Naive B cell (primary cell): ENCODE results near the gene ANKMY1. TPM values are rescaled to one million over a fixed set of nuclear protein-coding genes. Genes with fewer than 3 reads are reported as not detected.
"Not testable (repeated sequence)": the region's sequence is repeated elsewhere in the genome, so short reads cannot be mapped to it uniquely, and the experiment has no call there.

ENCODE experiments used
- ATAC-seq, 2 donors: fragments of 150-1000 bp; cut with Tn5 transposase; 2 replicates each; pipeline ENCODE4 v1.10.0; 2021; ENCODE audit warnings: low read depth in 2 of 2, mild to moderate bottlenecking in 2 of 2, moderate library complexity in 2 of 2
- DNase-seq: peaks from one replicate; pipeline ENCODE4 v3.0.0; 2022
- H3K27ac Mint-ChIP-seq, 6 donors: one replicate each; pipeline ENCODE4 v1.8.0; 2020 to 2022; ENCODE audit warnings: mild to moderate bottlenecking in 6 of 6, mixed read lengths in 6 of 6, moderate library complexity in 5 of 6, inconsistent platforms in 2 of 6
- H3K27me3 Mint-ChIP-seq, 3 donors: one replicate each; pipeline ENCODE4 v1.8.0; 2021 to 2022; ENCODE audit warnings: mixed read lengths in 3 of 3, mild to moderate bottlenecking in 1 of 3
- H3K36me3 Mint-ChIP-seq, 2 donors: one replicate each; pipeline ENCODE4 v1.8.0; 2020 to 2022; ENCODE audit warnings: mixed read lengths in 2 of 2, inconsistent platforms in 1 of 2, mild to moderate bottlenecking in 1 of 2
- H3K4me1 Mint-ChIP-seq, 3 donors: one replicate each; pipeline ENCODE4 v1.8.0; 2020 to 2022; ENCODE audit warnings: mixed read lengths in 3 of 3, inconsistent platforms in 1 of 3, mild to moderate bottlenecking in 1 of 3, moderate library complexity in 1 of 3
- H3K4me3 Mint-ChIP-seq, 8 donors: one replicate each; pipeline ENCODE4 v1.8.0; 2020 to 2022; ENCODE audit warnings: mild to moderate bottlenecking in 8 of 8, mixed read lengths in 8 of 8, moderate library complexity in 8 of 8, inconsistent platforms in 2 of 8
- H3K9me3 Mint-ChIP-seq, 7 donors: one replicate each; pipeline ENCODE4 v1.8.0; 2020 to 2022; ENCODE audit warnings: mixed read lengths in 7 of 7, mild to moderate bottlenecking in 5 of 7, inconsistent platforms in 2 of 7, moderate library complexity in 1 of 7
- polyA plus RNA-seq, 6 donors: library from polyadenylated mRNA; unstranded; fragments of 300-500 nt; fragmentation: Illumina TruSeq; gene quantifications; one replicate each; pipeline ENCODE4 v1.2.3, GENCODE V29; 2021; ENCODE audit warnings: low read depth in 6 of 6

The ANKMY1 gene
- polyA plus RNA-seq, 6 donors from 2014 or later, result 5.8 to 21.1 (median 8.9) TPM

DNA sequence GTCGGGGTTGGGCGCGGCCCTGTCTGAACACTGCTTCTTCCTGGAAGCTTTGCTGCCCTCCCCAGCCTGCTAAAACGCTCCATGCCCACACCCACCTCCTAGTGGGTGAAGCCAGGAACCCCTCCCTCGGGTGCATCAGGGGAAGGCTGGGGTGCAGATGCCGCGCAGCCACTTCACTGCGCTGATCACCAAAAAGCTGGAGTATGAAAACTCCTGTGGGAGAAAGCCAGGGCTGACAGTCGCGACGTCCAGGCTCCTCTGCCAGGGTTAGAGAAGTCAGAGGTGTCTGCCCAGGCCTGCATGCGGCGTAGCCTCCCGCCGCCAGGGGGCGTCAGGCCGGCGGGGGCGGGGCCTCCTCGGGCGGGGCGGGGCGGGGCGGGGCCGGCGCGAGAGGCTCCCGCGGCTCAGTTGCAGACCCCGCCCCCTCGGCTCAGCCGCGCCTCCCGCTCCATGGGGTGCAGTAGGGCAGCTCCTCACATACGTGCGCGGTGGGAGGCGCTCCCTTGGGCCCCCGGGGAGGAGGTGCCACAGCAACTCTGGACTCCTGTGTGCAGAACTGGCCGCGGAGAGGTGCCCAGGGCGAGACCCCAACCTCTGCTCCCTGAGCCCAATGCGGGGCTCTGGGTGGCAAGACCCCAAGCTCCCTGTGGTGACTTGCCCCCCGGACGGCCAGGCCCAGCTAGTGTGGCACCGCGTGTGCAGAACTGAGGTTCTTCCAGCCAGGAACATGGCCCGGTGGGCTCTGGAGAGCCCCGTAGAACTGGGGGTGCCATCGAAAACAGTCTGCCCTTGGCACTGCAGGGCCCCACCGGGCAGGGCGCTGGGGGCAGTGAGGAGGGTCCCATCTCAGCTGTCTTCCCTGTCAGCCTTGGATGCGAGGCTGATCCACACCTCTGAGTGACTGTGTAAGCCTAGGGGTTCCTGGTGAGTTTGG is 8.7 kb upstream of the ANKMY1 start:
- Mint-ChIP-seq H3K36me3 (no peaks in the 10 kb centered on the region), H3K27ac (peak overlapping the region; percentile 96 to 97 (median 96)), H3K27me3 (no peaks in the 10 kb centered on the region), H3K9me3 (no peaks in the 10 kb centered on the region), H3K4me1 (peaks cover 56 to 79% (median 68%) of the 10 kb centered on the region in 3 donors), H3K4me3 (peak overlapping the region; percentile 82 to 94 (median 91))
- ATAC-seq, result peak; percentile 54 to 64
- DNase-seq, result peak; percentile 85

DNA sequence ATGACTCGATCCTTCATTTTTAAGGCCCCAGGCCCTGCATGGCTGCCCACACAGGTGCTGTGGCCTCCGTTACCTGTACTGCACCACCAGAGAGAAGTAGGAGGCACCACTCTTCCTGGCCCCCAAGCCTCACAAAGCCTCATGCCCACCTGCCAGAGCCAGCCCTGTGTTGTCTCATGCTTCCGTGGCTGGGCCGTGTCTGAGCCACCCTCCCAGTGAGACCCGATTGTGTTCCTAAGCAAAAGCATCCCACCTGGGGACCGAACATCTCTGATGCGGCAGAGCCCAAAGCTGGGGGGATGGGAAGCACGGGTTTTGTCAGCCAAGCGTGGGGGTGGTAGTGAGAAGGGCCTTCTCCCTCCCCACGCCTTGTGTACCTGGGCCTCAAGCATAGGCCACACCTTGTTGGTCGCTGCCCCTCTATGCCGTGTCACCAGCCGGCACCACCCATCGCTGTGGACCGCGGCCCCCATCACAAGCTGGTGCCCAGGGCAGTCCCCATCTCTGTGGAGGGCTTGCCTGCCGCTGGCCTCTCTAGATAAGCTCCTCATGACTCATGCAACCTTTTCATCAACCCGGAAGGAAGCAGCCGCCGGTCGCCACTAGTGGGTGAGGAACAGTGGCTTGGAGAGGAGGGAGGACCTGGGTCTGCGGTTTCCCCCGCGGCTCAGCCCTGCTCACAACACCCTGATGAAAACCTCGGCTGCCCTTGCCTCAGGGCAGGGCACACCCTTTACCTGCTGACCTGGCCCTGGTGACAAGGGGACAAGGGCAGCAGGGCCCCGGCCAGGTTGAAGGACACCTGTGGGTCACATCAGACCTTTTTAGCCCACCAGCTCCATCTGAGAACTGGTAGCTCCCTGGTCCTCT is 7.8 kb upstream of the ANKMY1 start:
- H3K4me3 Mint-ChIP-seq, result peak overlapping the region; percentile 82 to 93 (median 91)
- DNase-seq (peak; percentile 78), ATAC-seq (peak; percentile 25 to 35)
- H3K36me3 Mint-ChIP-seq, result no peaks in the 10 kb centered on the region
- H3K27ac Mint-ChIP-seq, result peak overlapping the region; percentile 96 to 97 (median 96)
- peaks cover 52 to 75% (median 63%) of the 10 kb centered on the region in 3 donors for H3K4me1 Mint-ChIP-seq
- no peaks in the 10 kb centered on the region for H3K9me3 Mint-ChIP-seq
- H3K27me3 Mint-ChIP-seq, result no peaks in the 10 kb centered on the region

DNA sequence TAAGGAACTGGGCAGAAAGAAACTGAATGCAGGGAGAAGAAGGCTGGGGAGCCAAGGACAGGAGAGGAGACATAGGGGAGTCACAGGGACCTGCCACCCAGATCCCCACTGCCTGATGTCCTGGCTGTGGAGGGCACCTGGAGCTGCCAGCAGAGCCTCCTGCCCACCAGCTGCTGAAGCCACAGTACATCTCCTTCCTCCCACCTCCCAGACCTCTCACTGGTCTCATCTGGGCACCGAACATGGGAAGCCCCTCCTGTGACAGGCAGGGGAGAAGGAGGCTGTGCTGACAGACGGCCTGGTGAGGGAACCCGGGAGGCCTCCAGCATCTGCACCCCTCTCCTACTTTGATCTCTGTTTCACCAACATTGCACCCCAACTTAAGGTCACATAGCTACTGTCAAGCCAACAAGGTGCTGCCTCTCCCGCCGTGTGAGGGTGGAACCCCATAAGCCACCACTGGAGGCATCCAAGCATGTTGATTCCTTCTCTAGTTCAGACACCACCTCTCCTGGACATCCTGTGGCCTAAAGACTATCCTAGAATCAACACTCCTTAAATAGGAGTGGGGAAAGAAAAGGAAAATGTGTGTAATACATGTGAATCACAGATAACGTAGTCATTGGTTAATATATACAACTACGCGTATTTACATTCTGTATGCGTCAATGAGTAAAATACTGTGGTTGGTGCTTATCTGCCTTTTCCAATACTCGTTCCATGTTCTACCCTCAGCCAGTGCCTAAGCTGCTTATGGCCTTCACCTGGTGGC is 7.0 kb upstream of the ANKMY1 start:
- H3K27me3 Mint-ChIP-seq, result no peaks in the 10 kb centered on the region
- no peaks in the 10 kb centered on the region for H3K36me3 Mint-ChIP-seq
- DNase-seq (no peak), ATAC-seq (no peak)
- no peaks in the 10 kb centered on the region for H3K9me3 Mint-ChIP-seq
- peak overlapping the region; percentile 77 to 93 (median 89) for H3K4me3 Mint-ChIP-seq
- H3K4me1 Mint-ChIP-seq, result peaks cover 50 to 70% (median 57%) of the 10 kb centered on the region in 3 donors
- peak overlapping the region in 5 of 6 donors; percentile 92 to 97 (median 96) for H3K27ac Mint-ChIP-seq

DNA sequence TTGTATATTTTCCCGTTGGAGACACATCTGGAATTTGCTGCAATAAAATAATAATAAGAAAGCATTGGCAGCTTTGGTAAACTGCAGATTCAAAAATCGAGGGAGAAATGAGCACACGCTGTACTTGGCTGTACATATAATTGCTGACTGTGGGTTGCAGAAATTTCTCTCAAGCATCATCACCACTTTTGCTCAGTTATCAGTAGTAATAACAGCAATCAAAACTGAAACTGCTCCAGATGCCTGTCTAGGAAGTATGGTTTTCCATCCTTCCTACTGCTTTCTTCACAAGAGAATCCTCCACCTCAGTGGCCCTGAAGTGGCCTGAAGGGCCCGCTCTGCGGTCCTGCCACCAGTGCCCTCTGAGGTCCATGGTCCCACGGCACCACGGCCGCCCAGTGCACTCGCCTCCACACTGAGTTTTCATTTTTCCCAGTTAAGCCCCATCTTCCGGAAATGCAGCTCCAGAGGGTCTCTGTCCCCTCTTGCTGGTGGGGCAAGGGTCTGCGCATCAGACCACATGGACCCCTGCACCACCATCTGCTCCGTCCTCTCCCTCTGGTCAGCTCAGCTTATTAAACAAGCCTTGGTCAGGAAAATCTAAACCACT is 6.3 kb upstream of the ANKMY1 start:
- Mint-ChIP-seq H3K4me3 (peak overlapping the region in 6 of 8 donors; percentile 33 to 93 (median 74)), H3K9me3 (no peaks in the 10 kb centered on the region), H3K27ac (peak overlapping the region in 2 of 6 donors; percentile 57 to 96), H3K4me1 (peaks cover 49 to 71% (median 57%) of the 10 kb centered on the region in 3 donors), H3K27me3 (no peaks in the 10 kb centered on the region), H3K36me3 (no peaks in the 10 kb centered on the region)
- ATAC-seq (no peak), DNase-seq (no peak)

DNA sequence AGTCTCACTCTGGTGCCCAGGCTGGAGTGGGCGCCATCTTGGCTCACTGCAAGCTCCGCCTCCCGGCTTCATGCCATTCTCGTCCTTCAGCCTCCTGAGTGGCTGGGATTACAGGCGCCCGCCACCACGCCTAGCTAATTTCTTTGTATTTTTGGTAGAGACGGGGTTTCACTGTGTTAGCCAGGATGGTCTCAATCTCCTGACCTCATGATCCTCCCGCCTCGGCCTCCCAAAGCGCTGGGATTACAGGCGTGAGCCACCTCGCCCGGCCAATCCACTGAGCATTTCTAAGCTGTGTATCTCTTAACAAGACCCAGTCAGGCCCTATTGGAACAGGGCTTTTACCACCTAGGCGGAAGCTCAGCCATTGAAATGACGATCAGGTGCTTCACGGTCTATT is 5.4 kb upstream of the ANKMY1 start:
- peak overlapping the region in 2 of 8 donors; percentile 44 to 88 for H3K4me3 Mint-ChIP-seq
- H3K27me3 Mint-ChIP-seq, H3K36me3 Mint-ChIP-seq, H3K9me3 Mint-ChIP-seq, ATAC-seq, H3K27ac Mint-ChIP-seq, DNase-seq: not testable (repeated sequence)
- peaks cover 57 to 80% (median 64%) of the 10 kb centered on the region in 3 donors for H3K4me1 Mint-ChIP-seq

DNA sequence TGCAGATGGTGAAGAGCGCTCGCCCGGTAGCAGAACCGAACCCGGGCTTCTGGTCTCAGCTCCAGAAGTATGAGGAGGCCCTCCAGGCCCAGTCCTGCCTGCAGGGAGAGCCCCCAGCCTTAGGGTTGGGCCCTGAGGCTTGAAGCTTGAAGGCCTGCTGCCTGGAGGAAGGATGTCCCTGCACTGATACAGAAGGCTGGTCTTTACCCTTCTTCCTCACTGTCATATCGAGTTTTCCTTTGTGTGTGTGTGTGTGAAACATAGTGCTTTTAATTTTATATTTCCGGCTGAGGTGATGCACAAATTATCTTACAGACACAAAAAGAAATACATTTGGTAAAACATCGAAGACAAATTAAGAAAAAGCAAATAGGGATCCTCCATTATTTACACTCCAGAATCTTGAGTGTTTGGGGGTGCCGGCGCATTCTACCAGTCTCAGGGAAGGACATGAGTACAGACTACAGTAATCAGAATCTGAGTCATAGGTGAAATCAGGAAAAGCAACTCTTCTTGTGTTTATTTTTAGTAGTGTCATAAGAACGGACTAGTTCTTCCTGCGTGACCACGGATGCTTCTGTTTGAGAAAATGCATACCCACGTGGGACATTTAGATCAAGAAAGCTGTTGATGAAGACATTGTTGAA is 3.7 kb upstream of the ANKMY1 start:
- peaks cover 0 to 3% (median 0%) of the 10 kb centered on the region in 3 donors for H3K27me3 Mint-ChIP-seq
- H3K4me1 Mint-ChIP-seq, result peaks cover 52 to 74% (median 57%) of the 10 kb centered on the region in 3 donors
- ATAC-seq (peak; percentile 6 to 7), DNase-seq (no peak)
- H3K36me3 Mint-ChIP-seq, result no peaks in the 10 kb centered on the region
- peak overlapping the region; percentile 82 to 94 (median 88) for H3K4me3 Mint-ChIP-seq
- H3K9me3 Mint-ChIP-seq, result no peaks in the 10 kb centered on the region
- H3K27ac Mint-ChIP-seq, result peak overlapping the region; percentile 93 to 98 (median 96)

DNA sequence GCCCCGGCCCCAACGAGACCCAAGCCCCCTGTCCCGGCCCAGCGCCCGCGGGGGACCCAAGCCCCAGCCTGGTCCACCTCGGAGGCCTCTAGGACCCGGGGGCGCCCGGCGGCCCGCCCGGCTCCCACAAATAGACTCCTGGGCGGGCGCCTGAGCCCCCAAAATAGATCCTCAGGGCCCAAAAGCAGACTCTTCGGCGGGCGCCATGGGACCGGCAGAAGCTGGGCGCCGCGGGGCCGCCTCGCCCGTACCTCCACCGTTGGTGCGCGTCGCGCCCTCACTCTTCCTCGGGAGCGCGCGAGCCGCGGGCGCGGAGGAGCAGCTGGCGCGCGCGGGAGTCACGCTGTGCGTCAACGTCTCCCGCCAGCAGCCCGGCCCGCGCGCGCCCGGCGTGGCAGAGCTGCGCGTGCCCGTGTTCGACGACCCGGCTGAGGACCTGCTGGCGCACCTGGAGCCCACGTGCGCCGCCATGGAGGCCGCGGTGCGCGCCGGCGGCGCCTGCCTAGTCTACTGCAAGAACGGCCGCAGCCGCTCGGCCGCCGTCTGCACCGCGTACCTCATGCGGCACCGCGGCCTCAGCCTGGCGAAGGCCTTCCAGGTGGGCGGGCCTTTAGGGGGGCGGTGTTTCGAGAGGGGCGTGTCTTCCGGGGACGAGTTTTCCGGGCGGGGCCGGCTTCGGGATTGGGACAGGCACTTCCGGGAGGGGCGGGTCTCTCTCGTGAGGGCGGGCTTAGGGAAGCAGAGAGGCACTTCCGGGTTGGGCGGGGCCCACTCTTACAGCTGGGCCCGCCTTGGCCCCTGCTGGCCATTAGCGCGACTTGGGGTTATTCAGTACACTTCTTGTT is 2.9 kb upstream of the ANKMY1 start:
- peak overlapping the region; percentile 93 to 98 (median 96) for H3K27ac Mint-ChIP-seq
- peak; percentile 61 to 66 for ATAC-seq
- H3K9me3 Mint-ChIP-seq, result no peaks in the 10 kb centered on the region
- peaks cover 53 to 74% (median 55%) of the 10 kb centered on the region in 3 donors for H3K4me1 Mint-ChIP-seq
- no peaks in the 10 kb centered on the region for H3K36me3 Mint-ChIP-seq
- peak overlapping the region; percentile 86 to 94 (median 90) for H3K4me3 Mint-ChIP-seq
- H3K27me3 Mint-ChIP-seq, result peaks cover 0 to 3% (median 0%) of the 10 kb centered on the region in 3 donors
- DNase-seq, result peak; percentile 99

DNA sequence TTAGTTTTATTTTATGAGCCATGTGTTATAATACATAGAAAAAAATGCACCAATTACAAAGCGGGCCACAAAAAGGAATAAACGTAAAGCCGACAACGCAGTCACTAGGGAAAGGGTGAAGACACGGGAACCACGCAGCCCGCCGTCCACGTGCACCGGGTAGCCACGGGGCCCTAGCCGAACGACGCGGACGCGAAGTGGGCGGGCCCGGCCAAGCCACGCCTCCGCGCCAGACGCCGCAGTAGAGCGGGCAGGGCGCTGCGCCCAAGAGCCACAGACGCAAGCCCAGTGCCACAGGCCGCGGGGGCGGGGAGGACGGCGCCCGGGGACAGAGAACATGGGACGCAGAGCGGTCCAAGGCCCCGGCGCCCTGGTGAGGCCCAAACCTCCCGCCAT is 2.3 kb upstream of the ANKMY1 start, which contains the start of gene DUSP28:
TSS of gene DUSP28 (plus strand) at position 274 of the 396 bp plus-strand sequence. CDS start 328 bp downstream, outside the sequence.
- Mint-ChIP-seq H3K9me3 (no peaks in the 10 kb centered on the region), H3K4me1 (peaks cover 50 to 69% (median 53%) of the 10 kb centered on the region in 3 donors), H3K27ac (peak within 1 kb of the TSS; percentile 93 to 98 (median 96)), H3K4me3 (peak within 1 kb of the TSS; percentile 86 to 94 (median 90)), H3K27me3 (peaks cover 0 to 3% (median 0%) of the 10 kb centered on the region in 3 donors), H3K36me3 (no peaks in the 10 kb centered on the region)
- DNase-seq (peak; percentile 95), ATAC-seq (peak; percentile 73 to 74)

DNA sequence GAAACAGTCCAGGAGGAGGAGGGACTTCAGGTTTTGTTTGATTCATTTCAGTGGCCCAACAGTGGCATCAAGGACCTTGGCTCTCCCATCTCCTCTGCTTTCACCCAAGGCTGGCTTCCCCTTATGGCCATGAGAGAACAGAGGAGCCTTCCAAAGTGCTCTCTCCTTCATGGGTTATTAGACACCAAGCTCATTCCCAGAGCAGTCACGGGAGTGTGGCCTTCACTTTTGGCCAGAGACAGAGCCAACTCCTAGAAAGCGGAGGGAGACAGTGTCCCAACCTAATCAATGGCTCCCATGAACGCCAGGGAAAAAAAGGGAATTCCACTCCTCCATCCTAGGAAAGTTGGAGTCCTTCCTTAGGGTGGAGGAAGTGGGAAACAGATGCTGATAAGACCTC is 1.5 kb upstream of the ANKMY1 start:
- Mint-ChIP-seq H3K27me3 (peaks cover 0 to 3% (median 0%) of the 10 kb centered on the region in 3 donors), H3K4me3 (peak overlapping the region; percentile 32 to 91 (median 77)), H3K27ac (peak overlapping the region; percentile 48 to 95 (median 84)), H3K36me3 (no peaks in the 10 kb centered on the region), H3K4me1 (peaks cover 48 to 68% (median 50%) of the 10 kb centered on the region in 3 donors), H3K9me3 (no peaks in the 10 kb centered on the region)
- no peak for ATAC-seq
- DNase-seq, result no peak

DNA sequence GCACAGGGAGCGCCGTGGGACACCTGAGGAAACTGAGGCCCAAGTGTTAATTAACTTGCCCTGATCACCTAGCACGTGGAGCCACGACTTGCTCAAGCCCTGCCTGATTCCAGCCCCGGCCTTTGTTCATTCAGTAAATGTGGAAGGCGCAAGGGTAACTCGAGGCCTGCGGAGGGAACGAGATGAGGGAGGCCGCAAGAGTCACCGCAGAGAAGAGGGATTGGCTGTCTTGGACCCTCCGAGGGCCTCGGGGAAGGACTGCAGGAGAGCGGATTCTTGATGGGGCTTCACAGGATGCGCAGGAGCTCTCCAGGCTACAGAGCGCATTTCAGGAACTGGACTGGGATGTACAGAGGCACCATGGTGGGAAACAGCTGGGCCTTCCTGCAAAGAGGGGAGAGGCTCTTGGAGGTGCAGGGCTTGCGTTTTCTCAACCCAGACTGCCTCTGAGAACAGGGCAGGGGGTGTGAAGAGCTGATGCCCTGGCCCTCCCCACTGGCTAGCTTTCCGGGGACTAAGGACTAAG is 511 bp upstream of the ANKMY1 start:
- Mint-ChIP-seq H3K4me3 (peak overlapping the region; percentile 65 to 88 (median 76)), H3K9me3 (no peaks in the 10 kb centered on the region), H3K4me1 (peaks cover 45 to 61% (median 46%) of the 10 kb centered on the region in 3 donors), H3K36me3 (no peaks in the 10 kb centered on the region), H3K27me3 (peaks cover 0 to 3% (median 0%) of the 10 kb centered on the region in 3 donors), H3K27ac (peak overlapping the region in 4 of 6 donors; percentile 48 to 93 (median 66))
- no peak for DNase-seq
- ATAC-seq, result no peak
